Mammary epithelial cell (primary cell): ENCODE measurements around the gene CSRP3.

Experiments
- EZH2 ChIP-seq: IDR thresholded peaks from 2 replicates; pipeline ENCODE4 v1.6.1; 2012; ENCODE audit warnings: low read length, inconsistent platforms, borderline replicate concordance
- TF ChIP-seq, protein P1 (sequence below), 2 donors: IDR thresholded peaks in 1 of 2; conservative IDR thresholded peaks in 1 of 2; 2 replicates each; pipeline ENCODE4 v1.5.1; 2011 to 2012; ENCODE audit warnings: inconsistent platforms in 2 of 2, low read length in 2 of 2, mild to moderate bottlenecking in 2 of 2, control low read depth in 1 of 2, low read depth in 1 of 2; ENCODE audit not compliant: insufficient read depth in 1 of 2; ENCODE audit errors: extremely low read depth in 1 of 2

- TF ChIP-seq, protein P1, sequence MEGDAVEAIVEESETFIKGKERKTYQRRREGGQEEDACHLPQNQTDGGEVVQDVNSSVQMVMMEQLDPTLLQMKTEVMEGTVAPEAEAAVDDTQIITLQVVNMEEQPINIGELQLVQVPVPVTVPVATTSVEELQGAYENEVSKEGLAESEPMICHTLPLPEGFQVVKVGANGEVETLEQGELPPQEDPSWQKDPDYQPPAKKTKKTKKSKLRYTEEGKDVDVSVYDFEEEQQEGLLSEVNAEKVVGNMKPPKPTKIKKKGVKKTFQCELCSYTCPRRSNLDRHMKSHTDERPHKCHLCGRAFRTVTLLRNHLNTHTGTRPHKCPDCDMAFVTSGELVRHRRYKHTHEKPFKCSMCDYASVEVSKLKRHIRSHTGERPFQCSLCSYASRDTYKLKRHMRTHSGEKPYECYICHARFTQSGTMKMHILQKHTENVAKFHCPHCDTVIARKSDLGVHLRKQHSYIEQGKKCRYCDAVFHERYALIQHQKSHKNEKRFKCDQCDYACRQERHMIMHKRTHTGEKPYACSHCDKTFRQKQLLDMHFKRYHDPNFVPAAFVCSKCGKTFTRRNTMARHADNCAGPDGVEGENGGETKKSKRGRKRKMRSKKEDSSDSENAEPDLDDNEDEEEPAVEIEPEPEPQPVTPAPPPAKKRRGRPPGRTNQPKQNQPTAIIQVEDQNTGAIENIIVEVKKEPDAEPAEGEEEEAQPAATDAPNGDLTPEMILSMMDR (conservative IDR thresholded peaks at IDR 0.05 in 1 of 2, IDR thresholded peaks at IDR 0.05 in 1 of 2; ENCODE audit: extremely low read depth in 1 of 2, insufficient read depth in 1 of 2, low read depth in 1 of 2, low read length in 2 of 2) = no peak
- no peak for TF ChIP-seq EZH2
These were observed 56.5 kb downstream of the CSRP3 start for GRCh38 chr11:19145319-19145718.
